Suppressor macrophage treated with lipopolysaccharide for 4 hours (primary cell): Measurements from ENCODE around the gene GZMH.
"Not testable (repeated sequence)": the region's sequence is repeated elsewhere in the genome, so short reads cannot be mapped to it uniquely, and the experiment has no call there.

Experiments
- DNase-seq: peaks from one replicate; pipeline ENCODE4 v3.0.0-alpha.2; 2020

GZMH gene, protein sequence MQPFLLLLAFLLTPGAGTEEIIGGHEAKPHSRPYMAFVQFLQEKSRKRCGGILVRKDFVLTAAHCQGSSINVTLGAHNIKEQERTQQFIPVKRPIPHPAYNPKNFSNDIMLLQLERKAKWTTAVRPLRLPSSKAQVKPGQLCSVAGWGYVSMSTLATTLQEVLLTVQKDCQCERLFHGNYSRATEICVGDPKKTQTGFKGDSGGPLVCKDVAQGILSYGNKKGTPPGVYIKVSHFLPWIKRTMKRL

DNA sequence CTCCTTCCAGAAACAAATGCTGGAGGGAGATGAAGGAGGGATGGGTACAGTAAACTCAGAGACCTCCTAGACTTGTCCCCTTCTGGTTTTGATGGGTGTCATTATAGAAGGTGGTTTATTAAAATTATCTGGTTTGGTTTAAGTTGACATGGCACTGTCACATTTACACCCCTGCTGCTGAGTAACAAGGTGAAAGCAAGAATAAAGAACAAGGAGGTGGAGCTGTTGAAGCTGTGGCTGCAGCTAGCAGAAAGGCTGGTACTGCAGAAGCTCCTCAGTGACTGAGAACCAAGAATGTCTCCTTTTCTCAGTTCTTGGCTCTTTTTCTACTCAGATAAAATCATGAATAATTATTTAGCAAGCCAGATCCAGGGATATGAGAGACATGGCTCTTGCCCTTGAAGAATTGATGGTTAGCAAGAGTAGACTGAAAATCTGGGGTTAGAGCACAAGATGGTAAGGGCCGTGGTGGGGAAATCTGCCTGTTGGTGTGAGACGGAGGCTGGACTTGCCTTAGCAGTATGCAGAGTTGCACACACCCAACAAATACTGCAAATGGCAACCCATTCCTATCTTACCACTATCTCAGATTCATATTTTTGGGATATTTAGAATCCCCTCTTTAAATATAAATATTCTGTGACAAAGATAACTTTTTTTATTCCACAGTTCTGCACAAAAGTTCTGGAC lies at the start of gene GZMH:
TSS of gene GZMH (minus strand) at position 31 of the 690 bp plus-strand sequence. CDS start 72 bp downstream, outside the sequence.
- no peak for DNase-seq

DNA sequence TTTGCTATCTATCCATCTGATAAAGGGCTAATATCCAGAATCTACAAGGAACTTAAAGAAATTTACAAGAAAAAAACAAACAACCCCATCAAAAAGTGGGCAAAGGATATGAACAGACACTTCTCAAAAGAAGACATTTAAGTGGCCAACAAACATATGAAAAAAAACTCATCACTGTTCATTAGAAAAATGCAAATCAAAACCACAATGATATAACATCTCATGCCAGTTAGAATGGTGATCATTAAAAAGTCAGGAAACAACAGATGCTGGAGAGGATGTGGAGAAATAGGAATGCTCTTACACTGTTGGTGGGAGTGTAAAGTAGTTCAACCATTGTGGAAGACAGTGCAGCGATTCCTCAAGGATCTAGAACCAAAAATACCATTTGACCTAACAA lies 38.9 kb upstream of the GZMH start:
- not testable (repeated sequence) for DNase-seq

DNA sequence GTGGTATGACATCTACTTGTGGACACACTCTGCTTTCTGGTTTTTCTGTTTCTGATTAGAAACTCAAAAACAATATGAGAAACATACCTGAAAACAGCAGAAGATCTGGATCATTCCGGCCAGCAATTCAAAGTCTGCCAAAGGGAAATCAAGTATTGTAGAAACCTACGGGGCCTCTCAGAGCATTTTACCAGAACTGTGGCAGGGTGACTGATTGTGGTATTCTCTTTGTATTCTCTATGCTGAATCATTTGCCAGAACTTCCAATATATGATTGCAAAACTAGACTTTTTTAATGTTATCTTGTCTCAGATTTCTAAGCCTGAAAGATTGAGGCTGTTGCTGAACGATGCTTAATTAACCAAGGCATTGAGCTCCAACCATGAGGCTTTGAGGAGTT lies 30.4 kb upstream of the GZMH start:
- no peak for DNase-seq

DNA sequence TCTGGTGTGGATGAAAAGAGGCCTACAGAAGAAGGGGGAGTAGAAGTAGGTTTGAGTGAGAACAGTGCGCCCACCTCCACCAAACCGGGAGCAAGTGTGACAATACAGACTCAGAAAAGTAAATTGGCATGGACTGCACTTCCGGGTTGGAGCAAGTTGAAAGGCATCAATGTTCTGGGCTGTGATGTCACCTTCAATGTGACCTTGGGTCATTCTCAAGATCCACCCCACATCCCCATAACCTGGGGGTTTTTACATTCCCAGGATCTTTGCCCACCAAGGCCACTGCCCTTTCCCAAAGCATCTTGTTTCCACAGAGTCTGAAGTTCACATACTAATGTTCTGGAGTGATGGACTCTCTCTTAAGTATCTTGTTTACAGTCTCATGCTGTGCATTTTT lies 29.8 kb upstream of the GZMH start:
- DNase-seq = no peak

DNA sequence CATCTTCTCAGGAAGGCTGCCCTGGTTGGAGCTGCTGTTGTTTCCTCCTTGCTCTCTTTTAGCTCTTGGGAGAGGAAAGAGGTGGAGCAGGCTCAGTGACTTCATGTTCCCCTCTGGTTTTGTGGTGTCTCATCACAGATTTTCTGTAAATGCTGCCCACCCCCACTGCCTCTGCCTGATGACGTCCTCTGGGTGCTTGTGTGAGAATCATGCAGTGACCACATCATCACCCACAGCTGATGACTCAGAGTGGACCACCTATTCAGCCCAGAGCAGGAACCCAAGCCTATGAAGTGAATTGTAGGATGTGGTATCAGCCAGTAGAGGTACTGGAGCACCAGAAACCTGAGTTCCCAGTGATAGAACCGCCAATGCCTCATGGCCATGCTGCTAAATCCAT lies 24.7 kb upstream of the GZMH start, which contains the start of gene GZMB:
TSS of gene GZMB (minus strand) at position 33 of the 400 bp plus-strand sequence. CDS start at position 3, 30 bp downstream.
- DNase-seq = peak; percentile 58

DNA sequence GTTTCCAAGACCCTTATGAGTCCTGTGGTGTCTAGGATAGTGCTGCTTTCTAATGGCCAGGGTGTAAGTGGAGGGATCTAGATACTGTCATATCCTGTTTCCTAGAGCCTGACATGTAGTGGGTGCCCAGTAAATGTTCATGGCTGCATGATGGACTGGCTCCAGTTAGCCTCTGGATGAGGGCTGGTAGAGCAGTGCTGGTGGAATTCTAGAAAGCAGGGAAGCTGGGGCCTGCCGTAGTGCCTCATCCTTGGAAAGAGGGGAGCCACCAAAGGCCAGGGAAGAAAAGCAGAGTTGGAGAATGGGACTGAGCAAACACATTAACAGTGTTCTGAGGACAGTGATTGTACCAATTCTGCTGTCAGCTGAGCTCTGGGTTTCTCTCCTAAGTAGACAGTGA lies 23.9 kb upstream of the GZMH start:
- no peak for DNase-seq

DNA sequence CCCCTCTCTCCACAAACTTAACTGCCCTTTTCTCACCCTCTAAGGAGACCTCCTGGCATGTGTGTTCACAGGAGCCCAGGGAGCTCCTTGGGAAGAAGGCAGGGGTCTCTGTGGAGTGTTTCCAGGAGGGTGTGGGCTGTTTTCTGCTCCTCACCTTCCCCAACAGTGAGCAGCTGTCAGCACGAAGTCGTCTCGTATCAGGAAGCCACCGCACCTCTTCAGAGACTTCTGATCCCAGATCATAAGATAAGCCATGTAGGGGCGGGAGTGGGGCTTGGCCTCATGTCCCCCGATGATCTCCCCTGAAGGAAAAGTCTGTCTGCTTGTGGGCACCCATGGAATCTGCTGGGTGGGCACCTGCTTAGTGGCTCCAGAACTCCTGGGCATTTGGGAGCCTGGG lies 23.3 kb upstream of the GZMH start:
- DNase-seq = no peak

DNA sequence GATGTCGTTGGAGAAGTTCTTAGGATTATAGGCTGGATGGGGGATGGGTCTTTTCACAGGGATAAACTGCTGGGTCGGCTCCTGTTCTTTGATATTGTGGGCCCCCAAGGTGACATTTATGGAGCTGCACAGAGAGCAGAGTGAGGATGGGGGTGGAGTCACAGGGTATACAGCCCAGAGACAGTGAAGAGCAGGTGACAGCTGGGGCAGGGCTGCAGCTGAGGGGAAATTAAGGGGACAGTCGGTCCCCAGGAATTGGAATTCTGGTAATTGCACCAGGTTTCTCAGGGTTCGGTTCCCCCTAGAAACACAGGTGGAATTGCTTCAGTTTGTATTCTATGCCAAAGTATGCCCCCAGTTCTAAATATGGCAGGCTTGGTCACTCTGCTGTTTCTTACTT lies 22.9 kb upstream of the GZMH start:
- DNase-seq = no peak

DNA sequence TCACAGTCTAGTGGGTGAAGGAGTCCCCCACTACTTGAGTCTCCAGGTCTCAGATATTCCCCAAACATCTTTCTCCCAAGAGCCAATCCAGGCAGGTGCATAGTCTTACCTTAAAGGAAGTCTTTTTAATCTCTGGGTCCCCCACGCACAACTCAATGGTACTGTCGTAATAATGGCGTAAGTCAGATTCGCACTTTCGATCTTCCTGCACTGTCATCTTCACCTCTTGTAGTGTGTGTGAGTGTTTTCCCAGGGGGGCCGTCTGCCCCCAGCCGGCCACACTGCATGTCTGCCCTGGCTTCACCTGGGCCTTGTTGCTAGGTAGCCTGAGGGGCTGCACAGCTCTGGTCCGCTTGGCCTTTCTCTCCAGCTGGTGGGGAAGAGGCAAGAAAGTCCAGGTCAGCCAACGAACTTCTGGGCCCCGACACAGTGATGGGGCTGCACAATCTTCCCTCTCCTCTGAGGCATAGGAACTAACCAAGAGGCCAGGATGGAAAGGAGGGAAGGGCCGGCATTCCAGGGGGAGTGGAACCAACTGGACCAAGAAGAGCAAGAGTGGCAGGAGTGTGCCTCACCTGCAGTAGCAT lies 22.4 kb upstream of the GZMH start:
- no peak for DNase-seq

DNA sequence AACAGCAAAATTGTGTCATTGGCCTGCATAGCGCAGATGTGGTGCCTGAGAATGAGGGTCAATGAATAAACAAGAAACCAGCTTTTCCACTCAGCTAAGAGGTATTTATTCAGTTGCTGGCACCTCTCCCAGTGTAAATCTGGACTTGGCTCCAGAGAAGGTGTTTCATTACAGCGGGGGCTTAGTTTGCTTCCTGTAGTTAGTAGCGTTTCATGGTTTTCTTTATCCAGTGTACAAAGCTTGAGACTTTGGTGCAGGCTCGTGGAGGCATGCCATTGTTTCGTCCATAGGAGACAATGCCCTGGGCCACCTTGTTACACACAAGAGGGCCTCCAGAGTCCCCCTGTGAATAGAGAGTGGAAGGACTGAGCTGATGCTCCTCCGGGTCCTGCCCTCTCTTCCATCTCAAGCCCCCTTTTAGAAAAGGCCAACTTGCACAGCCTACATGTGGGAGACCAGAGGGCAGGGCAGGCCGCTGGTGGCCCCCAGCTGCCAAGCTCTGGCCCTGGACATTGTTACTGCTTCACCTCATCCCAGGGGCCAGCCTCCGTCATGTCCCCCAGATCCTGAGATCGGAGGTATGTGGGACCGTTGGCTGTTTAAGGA lies 21.5 kb upstream of the GZMH start:
- DNase-seq = no peak

DNA sequence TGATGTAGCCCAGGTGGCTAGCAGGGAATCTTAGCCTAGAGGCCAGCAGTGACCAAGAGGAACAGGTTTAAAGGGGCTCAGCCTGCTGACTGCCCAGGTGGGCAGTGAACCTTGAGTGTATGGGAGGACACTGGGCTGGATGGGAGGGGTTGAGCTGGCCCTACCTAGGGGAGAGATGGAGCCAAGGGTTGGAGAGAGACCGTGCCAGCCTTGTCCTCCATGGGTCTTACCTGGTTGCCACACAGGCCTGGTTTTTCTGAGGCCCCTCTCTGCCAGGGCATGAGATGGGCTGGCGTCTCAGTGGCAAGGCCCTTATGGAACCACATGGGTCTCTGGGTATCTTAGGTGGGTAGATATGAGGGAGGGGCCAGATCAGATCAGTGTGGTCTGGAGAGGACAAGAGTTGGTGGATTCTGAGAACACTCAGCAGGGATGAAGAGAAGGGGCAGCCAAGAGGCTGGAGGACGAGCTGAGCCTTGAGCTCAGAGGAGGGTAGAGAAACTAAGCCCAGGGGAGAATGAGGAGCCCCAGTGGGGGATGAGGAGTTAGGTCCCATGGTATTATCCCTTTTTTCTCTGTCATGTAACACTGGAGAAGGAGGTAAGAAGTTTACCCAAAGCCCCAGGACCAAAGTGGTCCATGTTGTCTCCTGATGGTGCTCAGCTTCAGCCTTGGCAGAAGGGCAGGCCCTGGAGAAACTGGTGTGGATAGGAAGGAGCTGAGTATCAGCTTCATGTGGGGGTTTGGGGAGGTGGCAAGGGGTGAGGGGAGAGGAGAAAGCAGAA lies 20.8 kb upstream of the GZMH start:
- DNase-seq = no peak

DNA sequence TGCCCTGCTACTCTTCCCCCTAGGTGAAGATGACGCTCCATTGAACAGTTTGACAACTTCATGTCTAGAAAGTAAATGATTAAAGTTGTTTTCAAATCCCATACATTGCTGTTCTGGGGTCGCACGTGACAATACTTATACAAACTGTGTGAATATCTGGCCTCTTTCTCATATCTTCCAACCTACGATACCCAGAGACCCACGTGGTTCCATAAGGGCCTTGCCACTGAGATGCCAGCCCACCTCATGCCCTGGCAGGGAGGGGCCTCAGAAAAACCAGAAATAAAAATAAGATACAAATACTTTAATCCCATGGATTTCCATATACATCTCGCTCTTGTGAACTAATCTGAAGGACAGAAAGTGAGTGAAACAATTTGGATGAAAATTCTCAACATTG lies 20.0 kb upstream of the GZMH start:
- DNase-seq = no peak

DNA sequence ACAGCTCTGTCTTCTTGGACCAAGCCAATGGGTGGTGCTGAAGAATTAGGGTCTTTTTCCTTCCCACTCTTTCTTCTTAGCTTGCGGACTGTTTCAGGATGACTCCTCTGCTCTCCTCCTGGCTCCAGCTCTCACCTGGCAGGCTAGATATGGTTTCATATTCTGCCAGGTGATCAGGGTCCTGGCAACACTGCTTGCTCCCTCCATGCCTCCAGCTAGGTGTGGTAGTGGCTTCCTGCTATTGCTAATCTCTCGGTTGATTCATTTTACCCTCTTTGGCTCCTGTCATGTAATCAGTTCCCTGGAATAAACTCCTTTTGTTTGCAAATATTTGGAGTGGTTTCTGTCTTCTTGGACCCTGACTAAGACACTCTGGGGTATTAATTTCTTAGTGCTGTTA lies 4.3 kb upstream of the GZMH start:
- DNase-seq = no peak

DNA sequence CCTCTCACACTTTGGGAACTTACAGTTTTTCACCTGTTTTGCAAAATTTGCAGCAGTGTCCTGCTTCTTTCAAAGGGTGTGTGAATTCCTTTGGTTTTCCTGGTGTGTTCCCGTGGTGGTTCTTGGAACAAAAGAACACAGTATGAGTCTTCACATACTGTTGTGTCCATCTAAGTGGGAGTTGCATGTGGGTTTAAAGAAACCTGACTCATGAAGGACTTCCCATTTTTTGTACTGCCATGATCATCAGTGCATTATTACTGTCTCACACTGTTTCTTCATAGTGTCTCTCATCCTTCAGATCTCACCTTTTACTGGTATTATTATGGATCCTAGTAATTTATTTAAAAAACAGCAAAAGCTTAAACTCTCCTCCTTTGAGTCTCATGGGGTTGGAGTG lies 3.8 kb upstream of the GZMH start:
- DNase-seq = peak; percentile 50

DNA sequence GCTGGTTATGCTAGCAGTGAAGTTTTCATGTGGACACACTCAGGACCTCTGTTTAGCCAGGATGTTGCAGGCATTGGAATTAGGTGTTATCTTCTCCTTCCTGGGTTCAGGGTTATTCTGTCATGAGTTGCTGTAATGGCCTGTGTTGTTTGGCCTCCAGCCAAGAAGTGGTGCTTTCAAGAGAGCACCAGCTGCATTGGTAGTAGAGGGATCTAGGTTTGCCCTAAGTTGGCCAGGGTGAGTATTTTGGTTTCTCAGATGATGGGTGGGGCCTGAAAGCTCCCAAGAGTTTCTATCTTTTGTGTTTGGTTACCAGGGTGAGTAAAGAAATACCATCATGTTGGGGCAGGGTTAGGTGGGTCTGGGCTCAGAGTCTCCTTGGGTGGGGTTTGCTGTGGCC lies 2.7 kb upstream of the GZMH start:
- no peak for DNase-seq

DNA sequence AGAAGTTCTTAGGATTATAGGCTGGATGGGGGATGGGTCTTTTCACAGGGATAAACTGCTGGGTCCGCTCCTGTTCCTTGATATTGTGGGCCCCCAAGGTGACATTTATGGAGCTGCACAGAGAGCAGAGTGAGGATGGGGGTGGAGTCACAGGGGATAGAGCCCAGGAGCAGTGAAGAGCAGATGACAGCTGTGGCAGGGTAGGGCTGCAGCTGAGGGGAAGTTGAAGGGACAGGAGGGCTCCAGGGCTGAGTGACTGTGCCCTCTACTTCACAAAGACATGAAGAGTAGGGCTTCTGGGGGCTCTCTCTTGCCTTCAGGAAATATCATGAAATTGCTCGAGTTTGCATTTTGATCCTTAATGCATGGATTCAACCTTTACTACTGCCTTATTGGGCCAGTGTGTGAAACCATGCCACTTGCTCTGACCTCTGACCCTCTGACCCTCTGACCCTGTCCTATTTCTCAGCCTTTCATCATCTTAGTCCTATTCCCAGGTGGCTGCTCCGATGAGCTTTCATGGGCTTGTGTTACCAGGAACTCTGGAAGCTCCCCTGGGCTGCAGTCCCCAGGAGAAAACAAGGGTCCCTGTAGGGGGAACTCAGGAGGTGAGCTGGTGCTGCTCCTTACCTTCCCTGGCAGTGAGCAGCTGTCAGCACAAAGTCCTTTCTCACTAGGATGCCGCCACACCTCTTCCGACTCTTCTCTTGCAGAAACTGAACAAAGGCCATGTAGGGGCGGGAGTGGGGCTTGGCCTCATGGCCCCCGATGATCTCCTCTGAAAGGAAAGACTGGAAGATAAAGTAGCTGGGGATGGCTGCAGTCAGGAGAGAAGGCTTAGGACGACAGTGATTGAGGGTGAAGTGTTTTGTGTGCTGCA lies 1.6 kb downstream of the GZMH start:
- DNase-seq = no peak

DNA sequence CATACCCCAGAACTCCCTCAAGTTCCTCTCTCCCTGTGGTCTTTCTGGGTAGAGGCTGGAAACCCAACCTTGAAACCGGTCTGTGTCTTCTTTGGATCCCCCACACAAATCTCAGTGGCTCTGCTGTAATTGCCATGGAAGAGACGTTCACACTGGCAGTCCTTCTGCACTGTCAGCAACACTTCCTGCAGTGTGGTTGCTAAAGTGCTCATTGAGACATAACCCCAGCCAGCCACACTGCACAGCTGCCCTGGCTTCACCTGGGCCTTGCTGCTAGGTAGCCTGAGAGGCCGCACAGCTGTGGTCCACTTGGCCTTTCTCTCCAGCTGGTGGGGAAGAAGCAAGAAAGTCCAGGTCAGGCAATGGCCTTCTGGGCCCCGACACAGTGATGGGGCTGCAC lies 2.4 kb downstream of the GZMH start:
- no peak for DNase-seq

DNA sequence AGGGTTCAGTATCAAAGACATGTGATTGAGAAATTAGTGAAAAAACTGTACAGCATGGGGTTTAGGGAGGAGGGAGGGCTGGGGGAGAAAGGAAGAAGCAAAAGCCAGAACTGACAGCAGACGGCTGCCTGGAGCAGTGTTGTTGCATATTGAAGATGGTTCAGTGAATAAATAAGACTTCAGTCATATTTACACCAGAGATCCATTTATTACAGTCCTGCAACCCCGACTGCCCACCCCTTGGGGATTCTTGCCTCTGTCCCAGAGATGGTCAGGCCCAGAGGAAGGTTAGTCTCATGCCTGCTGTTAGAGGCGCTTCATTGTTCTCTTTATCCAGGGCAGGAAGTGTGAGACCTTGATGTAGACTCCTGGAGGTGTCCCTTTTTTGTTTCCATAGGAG lies 3.2 kb downstream of the GZMH start:
- DNase-seq = no peak

DNA sequence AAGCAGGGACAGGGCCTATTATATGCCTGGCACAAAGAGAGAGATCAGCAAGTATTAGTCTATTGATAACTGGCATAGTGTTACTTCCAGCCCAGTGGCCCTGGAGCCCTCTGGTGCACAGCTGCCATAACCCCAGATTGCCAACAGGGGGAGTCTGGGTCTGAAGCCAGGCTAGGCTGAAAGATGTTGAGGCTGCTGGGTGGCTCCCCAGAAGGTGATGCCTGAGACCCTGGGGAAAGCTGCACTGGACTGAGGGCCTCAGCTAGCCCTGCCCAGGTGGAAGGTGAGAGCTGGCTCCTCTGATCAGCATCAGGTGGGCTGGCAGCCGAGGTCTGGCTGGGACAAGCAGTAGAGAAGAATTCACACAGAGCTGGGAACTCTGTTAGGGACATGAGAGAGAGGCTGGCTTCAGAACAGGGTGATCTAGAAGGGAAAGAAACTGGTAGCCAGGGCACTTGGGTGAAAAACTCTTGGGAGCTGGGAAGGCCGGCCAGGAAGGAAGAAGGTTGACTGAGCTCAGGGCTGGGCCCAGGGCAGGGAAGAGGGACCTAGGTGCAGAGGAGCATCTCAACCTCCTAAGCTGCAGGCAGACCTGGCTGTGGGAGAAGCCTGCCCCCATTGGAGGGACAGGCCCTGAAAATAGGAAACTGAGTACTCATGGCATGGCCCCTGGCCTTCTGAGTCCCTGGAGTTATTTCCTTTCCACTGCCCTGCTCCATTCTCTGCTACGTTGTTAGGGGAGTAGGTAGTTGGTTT lies 3.9 kb downstream of the GZMH start:
- DNase-seq = peak; percentile 56

DNA sequence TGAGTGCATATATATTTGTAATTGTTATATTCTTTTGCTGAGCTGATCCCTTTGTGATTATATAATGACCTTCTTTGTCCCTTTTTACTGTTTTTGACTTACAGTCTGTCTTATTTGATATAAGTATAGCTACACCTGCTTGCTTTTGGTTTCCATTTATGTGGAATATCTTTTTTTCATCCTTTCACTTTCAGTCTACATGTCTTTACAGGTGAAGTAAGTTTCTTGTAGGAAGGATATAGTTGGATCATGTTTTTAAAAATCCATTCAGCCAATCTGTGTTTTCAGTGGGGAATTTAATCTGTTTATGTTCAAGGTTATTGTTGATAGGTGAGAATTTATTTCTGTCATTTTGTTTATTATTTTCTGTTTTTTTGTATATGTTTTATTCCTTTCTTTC lies 12.1 kb downstream of the GZMH start:
- DNase-seq = no peak

DNA sequence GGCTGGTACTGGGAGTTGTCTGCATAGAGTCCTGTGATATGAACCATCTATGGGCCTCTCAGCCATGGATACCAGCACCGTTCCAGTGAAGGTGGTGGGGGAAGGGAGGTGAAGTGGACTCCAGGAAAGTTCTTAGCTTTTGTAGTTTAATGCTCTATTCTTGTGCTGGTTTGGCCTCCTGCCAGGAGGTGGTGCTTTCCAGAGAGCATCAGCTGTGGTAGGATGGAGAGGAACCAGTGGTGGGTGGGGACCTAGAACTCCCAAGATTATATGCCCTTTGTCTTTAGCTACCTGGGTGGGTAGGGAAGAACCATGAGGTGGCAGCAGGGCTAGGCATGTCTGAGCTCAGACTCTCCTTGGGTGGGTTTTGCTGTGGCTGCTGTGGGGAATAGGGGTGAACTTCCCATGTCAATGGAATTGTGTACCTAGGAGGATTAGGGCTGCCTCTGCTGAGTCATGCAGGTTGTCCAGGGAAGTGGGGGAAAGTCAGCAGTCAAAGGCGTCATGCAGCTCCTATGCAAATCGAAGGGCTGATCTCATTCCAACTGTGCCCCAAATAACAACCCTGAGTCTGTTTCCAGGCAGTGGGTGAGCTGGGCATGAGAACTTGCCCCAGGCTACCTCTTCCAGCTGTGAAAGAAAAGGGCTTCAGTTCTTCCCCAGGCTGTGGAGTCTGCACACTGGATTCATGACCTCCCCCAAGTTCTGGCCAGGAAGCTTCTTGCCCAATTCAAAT lies 14.2 kb downstream of the GZMH start:
- no peak for DNase-seq
